Adipocyte (in vitro differentiated cells): Measurements from ENCODE around the gene SLC35A5.
A peak's percentile ranks its signal among the peaks of the same experiment; 100 is the strongest.
"Not testable (repeated sequence)": the region's sequence is repeated elsewhere in the genome, so short reads cannot be mapped to it uniquely, and the experiment has no call there.

ENCODE experiments used
- DNase-seq: peaks from one replicate; pipeline ENCODE4 v3.0.0-alpha.2; 2015; ENCODE audit warnings: low read depth
- H3K27me3 ChIP-seq: replicated peaks from 2 replicates; pipeline ENCODE4 v1.7.0; 2013; ENCODE audit warnings: mild to moderate bottlenecking, low read length, moderate library complexity; ENCODE audit not compliant: control insufficient read depth, insufficient read depth
- H3K36me3 ChIP-seq: 2 replicates; pipeline ENCODE4 v1.7.0; 2013; ENCODE audit warnings: low read length, mild to moderate bottlenecking, moderate library complexity; ENCODE audit not compliant: control insufficient read depth, insufficient read depth, severe bottlenecking
- H3K4me1 ChIP-seq: 2 replicates; pipeline ENCODE4 v1.7.0; 2013; ENCODE audit warnings: mild to moderate bottlenecking, low read length, moderate library complexity; ENCODE audit not compliant: control insufficient read depth, insufficient read depth
- H3K4me3 ChIP-seq: 2 replicates; pipeline ENCODE4 v1.7.0; 2013; ENCODE audit warnings: mild to moderate bottlenecking, low read length, moderate library complexity
- H3K9ac ChIP-seq: 2 replicates; pipeline ENCODE4 v1.7.0; 2013; ENCODE audit warnings: mild to moderate bottlenecking, low read length, moderate library complexity
- H3K9me3 ChIP-seq: 2 replicates; pipeline ENCODE4 v1.7.0; 2013; ENCODE audit warnings: mild to moderate bottlenecking, low read length, moderate library complexity; ENCODE audit not compliant: control insufficient read depth

The SLC35A5 gene

GRCh38 chr3:112561734-112562529 lies at the start of gene SLC35A5, which contains the start of gene ATG3:
SLC35A5 (plus strand) TSS chr3:112562045; CDS start chr3:112563404, 1,359 bp downstream.
ATG3 (minus strand) TSS chr3:112561962; CDS start chr3:112561528, 434 bp downstream.
- peak within 1 kb of the TSS; percentile 96 for H3K4me3 ChIP-seq
- H3K9me3 ChIP-seq: no peaks in the 10 kb centered on the region
- peak within 1 kb of the TSS; percentile 95 for H3K9ac ChIP-seq
- peak; percentile 99 for DNase-seq
- peaks cover 11% of the 10 kb centered on the region for H3K36me3 ChIP-seq
- H3K27me3 ChIP-seq: no peaks in the 10 kb centered on the region
- peaks cover 24% of the 10 kb centered on the region for H3K4me1 ChIP-seq

DNA sequence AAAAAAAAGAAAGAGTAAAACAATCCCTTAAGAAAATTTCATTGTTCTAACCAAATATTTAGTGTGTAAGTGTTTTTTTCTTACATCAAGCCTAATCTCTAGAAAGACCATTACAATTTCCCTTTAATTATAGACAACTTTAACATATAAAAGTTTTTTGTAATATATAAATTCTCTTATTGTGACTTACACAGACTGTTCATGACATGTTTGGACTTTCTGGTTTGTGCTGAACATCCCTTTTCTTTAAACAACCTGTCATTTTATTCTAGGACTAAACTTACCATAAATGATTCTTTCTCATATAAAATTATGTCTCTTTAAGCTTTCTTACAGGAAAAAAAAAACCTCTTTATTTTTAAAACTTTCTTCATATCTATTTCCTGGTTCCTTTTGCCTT lies 49.5 kb upstream of the SLC35A5 start:
- Histone ChIP-seq H3K9me3 (peaks cover 4% of the 10 kb centered on the region), H3K27me3 (no peaks in the 10 kb centered on the region), H3K4me1 (no peaks in the 10 kb centered on the region), H3K4me3 (no peak overlapping the region), H3K9ac (no peak overlapping the region), H3K36me3 (no peaks in the 10 kb centered on the region)
- no peak for DNase-seq

- no peaks in the 10 kb centered on the region for H3K27me3 ChIP-seq
- H3K9ac ChIP-seq: no peak overlapping the region
- peaks cover 2% of the 10 kb centered on the region for H3K4me1 ChIP-seq
- no peak overlapping the region for H3K4me3 ChIP-seq
- DNase-seq: no peak
- H3K36me3 ChIP-seq: no peaks in the 10 kb centered on the region
- H3K9me3 ChIP-seq: peaks cover 4% of the 10 kb centered on the region
Measured at GRCh38 chr3:112514527-112515128, 47.2 kb upstream of the SLC35A5 start.

- not testable (repeated sequence) for H3K4me1 ChIP-seq, H3K9ac ChIP-seq, H3K36me3 ChIP-seq, H3K9me3 ChIP-seq, H3K27me3 ChIP-seq, H3K4me3 ChIP-seq, DNase-seq
Measured at GRCh38 chr3:112518970-112519369, 42.9 kb upstream of the SLC35A5 start.

GRCh38 chr3:112519424-112520001 lies 42.3 kb upstream of the SLC35A5 start:
- peaks cover 5% of the 10 kb centered on the region for H3K36me3 ChIP-seq
- H3K4me1 ChIP-seq: peaks cover 2% of the 10 kb centered on the region
- H3K27me3 ChIP-seq: no peaks in the 10 kb centered on the region
- peak; percentile 80 for DNase-seq
- no peak overlapping the region for H3K4me3 ChIP-seq
- peak overlapping the region; percentile 39 for H3K9ac ChIP-seq
- no peaks in the 10 kb centered on the region for H3K9me3 ChIP-seq

- H3K4me3 ChIP-seq, H3K4me1 ChIP-seq, H3K9me3 ChIP-seq, DNase-seq, H3K27me3 ChIP-seq, H3K9ac ChIP-seq: not testable (repeated sequence)
- peaks cover 30% of the 10 kb centered on the region for H3K36me3 ChIP-seq
Measured at GRCh38 chr3:112524127-112524526, 37.7 kb upstream of the SLC35A5 start.

GRCh38 chr3:112530573-112530972 lies 31.3 kb upstream of the SLC35A5 start:
- H3K27me3 ChIP-seq: no peaks in the 10 kb centered on the region
- H3K36me3 ChIP-seq: peaks cover 67% of the 10 kb centered on the region
- H3K9ac ChIP-seq: no peak overlapping the region
- H3K9me3 ChIP-seq: no peaks in the 10 kb centered on the region
- H3K4me3 ChIP-seq: no peak overlapping the region
- no peaks in the 10 kb centered on the region for H3K4me1 ChIP-seq
- no peak for DNase-seq

DNA sequence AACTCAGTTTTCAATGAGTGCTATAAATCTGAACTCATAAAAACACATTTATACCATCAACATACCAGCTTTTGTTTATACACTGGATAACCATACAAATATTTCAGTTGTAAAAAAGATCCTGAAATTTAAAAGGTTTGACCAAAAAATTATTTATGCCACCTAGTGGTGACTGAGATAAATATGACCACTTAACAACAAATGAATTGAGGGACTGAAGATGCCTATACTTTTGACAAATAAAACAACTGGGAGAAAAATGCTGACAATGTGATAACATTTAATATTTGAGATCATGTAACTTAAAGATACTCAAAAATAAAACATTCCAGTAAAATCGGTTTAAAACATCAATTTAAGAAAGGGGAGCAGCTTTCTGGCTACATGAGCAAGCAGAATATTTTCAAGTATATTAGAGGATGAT lies 30.5 kb upstream of the SLC35A5 start:
- peak; percentile 80 for DNase-seq
- Histone ChIP-seq H3K27me3 (no peaks in the 10 kb centered on the region), H3K9me3 (no peaks in the 10 kb centered on the region), H3K4me1 (no peaks in the 10 kb centered on the region), H3K9ac (no peak overlapping the region), H3K4me3 (no peak overlapping the region), H3K36me3 (peaks cover 75% of the 10 kb centered on the region)

- H3K36me3 ChIP-seq: peaks cover 79% of the 10 kb centered on the region
- H3K27me3 ChIP-seq: no peaks in the 10 kb centered on the region
- DNase-seq: no peak
- H3K4me1 ChIP-seq: no peaks in the 10 kb centered on the region
- no peak overlapping the region for H3K4me3 ChIP-seq
- H3K9ac ChIP-seq: no peak overlapping the region
- H3K9me3 ChIP-seq: no peaks in the 10 kb centered on the region
Measured at GRCh38 chr3:112539825-112540650, 21.8 kb upstream of the SLC35A5 start.

DNA sequence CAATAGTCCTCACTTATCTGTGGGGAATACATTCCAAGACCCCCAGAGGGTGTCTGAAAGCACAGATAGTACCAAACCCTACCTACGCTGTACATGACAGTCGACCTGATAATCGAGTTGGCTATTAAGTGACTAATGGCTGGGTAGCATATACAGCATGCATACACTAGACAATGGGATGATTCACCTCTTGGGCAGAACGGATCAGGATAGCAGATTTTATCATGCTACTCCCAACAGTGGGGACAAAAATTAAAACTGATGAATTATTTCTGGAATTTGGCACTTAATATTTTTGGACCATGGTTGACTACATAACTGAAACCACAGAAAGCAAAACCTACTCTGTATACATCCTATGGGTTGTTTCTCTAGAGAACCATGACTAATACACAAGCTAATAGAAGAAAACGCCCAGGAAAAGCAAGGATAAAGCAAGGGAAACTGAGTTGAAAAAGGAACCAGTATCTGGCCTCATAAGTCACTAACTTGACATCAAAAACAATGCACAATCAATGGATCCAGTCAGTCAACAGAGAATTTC lies 15.6 kb upstream of the SLC35A5 start:
- Histone ChIP-seq H3K36me3 (peaks cover 63% of the 10 kb centered on the region), H3K27me3 (no peaks in the 10 kb centered on the region), H3K9ac (no peak overlapping the region)

More for the DNA sequence above, 15.6 kb upstream of the SLC35A5 start:
- peaks cover 6% of the 10 kb centered on the region for H3K4me1 ChIP-seq
- H3K9me3 ChIP-seq: no peaks in the 10 kb centered on the region
- H3K4me3 ChIP-seq: no peak overlapping the region
- DNase-seq: no peak
